ENCODE results near the gene TRIM8.

Gene TRIM8

DNA sequence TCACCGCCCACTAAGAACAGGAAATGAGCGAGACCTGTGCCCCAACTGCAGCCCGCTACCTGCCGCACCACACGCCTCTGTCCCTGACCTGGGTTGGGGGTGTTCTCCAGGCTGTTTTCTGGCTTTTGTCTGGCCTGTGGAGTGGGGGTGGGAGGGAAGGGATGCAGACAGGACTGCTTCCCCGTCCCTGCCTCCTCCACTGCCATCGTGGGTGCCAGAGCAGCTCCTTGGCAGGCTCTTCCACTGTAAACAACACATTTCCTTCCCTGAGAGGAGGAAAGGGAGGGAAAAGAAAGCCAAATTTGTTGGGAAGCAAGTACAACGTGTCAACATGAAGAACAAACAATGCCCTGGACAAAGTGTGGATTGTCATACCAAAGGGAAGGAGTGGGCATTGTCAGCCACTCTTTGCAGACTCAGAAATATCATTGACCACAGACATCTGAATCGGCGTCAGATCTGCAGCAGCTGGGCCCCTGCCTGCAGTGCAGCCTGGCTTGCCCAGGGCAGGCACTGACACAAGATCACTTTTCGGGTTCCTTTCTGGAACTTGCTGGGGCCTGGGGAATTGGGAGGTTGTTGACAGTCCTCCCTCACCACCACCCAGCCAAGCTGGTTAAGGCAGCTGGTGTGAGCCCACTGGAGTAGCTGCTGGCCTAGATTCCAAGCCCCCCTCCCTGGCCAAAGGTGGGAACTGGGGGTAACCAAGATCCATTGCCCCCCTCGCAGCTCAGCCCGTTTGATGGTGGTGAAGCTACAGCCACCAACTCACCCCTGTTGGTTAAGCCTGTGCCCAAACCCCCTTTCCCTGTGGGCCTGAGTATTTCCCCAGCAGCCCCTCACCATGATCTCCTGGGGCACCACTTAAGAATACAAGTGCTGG lies 22.6 kb upstream of the TRIM8 start:
- Histone ChIP-seq H3K27ac (replicated peaks) (no peak overlapping the region), H3K27me3 (ENCODE audit: insufficient read depth, poor library complexity, severe bottlenecking) (no peaks in the 10 kb centered on the region), H3K4me3 (replicated peaks; ENCODE audit: insufficient read depth, low read length) (no peak overlapping the region)
- TF ChIP-seq, protein P1, sequence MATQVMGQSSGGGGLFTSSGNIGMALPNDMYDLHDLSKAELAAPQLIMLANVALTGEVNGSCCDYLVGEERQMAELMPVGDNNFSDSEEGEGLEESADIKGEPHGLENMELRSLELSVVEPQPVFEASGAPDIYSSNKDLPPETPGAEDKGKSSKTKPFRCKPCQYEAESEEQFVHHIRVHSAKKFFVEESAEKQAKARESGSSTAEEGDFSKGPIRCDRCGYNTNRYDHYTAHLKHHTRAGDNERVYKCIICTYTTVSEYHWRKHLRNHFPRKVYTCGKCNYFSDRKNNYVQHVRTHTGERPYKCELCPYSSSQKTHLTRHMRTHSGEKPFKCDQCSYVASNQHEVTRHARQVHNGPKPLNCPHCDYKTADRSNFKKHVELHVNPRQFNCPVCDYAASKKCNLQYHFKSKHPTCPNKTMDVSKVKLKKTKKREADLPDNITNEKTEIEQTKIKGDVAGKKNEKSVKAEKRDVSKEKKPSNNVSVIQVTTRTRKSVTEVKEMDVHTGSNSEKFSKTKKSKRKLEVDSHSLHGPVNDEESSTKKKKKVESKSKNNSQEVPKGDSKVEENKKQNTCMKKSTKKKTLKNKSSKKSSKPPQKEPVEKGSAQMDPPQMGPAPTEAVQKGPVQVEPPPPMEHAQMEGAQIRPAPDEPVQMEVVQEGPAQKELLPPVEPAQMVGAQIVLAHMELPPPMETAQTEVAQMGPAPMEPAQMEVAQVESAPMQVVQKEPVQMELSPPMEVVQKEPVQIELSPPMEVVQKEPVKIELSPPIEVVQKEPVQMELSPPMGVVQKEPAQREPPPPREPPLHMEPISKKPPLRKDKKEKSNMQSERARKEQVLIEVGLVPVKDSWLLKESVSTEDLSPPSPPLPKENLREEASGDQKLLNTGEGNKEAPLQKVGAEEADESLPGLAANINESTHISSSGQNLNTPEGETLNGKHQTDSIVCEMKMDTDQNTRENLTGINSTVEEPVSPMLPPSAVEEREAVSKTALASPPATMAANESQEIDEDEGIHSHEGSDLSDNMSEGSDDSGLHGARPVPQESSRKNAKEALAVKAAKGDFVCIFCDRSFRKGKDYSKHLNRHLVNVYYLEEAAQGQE (IDR thresholded peaks at IDR 0.05; ENCODE audit: insufficient replicate concordance, low read depth): no peak
- TF ChIP-seq GABPA (IDR thresholded peaks at IDR 0.05; ENCODE audit: low read depth) (no peak), CTCF (IDR thresholded peaks at IDR 0.05; ENCODE audit: insufficient read depth, low read length) (no peak), POLR2AphosphoS5 (IDR thresholded peaks at IDR 0.05; ENCODE audit: low read depth) (no peak), SPI1 (IDR thresholded peaks at IDR 0.05; ENCODE audit: borderline replicate concordance, low read depth) (no peak)
- DNase-seq (ENCODE audit: low read depth in 1 of 2, low spot score in 1 of 2): no peak

DNA sequence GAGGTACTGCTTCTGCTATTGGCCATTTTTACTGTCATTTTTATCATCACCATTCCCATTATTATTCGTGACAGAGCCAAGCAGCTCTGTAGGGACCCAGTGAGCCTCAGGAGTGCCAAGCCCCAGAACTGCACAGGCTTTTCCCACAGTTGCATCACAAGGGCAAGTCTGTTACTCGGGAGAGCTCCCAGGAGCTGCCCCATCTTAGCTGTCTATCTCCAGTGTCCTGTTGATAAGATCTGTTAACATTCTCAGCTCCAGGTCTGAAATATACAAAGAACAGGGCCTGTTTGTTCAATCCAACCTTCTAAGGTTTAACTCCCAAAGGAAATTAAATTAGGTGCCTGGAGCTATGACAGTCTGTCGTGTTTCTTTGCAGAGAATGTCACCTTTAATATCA lies 20.2 kb upstream of the TRIM8 start:
- Histone ChIP-seq H3K27ac (replicated peaks) (no peak overlapping the region), H3K4me3 (replicated peaks; ENCODE audit: insufficient read depth, low read length) (no peak overlapping the region), H3K27me3 (ENCODE audit: insufficient read depth, poor library complexity, severe bottlenecking) (no peaks in the 10 kb centered on the region)
- no peak for DNase-seq (ENCODE audit: low read depth in 1 of 2, low spot score in 1 of 2)
- no peak for TF ChIP-seq POLR2AphosphoS5 (IDR thresholded peaks at IDR 0.05; ENCODE audit: low read depth)
- TF ChIP-seq CTCF (IDR thresholded peaks at IDR 0.05; ENCODE audit: insufficient read depth, low read length): no peak
- TF ChIP-seq, protein P1 (IDR thresholded peaks at IDR 0.05; ENCODE audit: insufficient replicate concordance, low read depth): no peak
- no peak for TF ChIP-seq SPI1 (IDR thresholded peaks at IDR 0.05; ENCODE audit: borderline replicate concordance, low read depth)
- no peak for TF ChIP-seq GABPA (IDR thresholded peaks at IDR 0.05; ENCODE audit: low read depth)

GRCh38 chr10:102624751-102625645 lies 19.3 kb upstream of the TRIM8 start:
- H3K27me3 ChIP-seq (ENCODE audit: insufficient read depth, poor library complexity, severe bottlenecking): no peaks in the 10 kb centered on the region
- DNase-seq (ENCODE audit: low read depth in 1 of 2, low spot score in 1 of 2): no peak
- no peak overlapping the region for H3K27ac ChIP-seq (replicated peaks)
- no peak overlapping the region for H3K4me3 ChIP-seq (replicated peaks; ENCODE audit: insufficient read depth, low read length)
- no peak for TF ChIP-seq CTCF (IDR thresholded peaks at IDR 0.05; ENCODE audit: insufficient read depth, low read length)
- TF ChIP-seq GABPA (IDR thresholded peaks at IDR 0.05; ENCODE audit: low read depth): no peak
- TF ChIP-seq POLR2AphosphoS5 (IDR thresholded peaks at IDR 0.05; ENCODE audit: low read depth): no peak
- TF ChIP-seq, protein P1 (IDR thresholded peaks at IDR 0.05; ENCODE audit: insufficient replicate concordance, low read depth): no peak
- no peak for TF ChIP-seq SPI1 (IDR thresholded peaks at IDR 0.05; ENCODE audit: borderline replicate concordance, low read depth)

Measured in HL-60 (cell line).